WERI-Rb-1 (cell line): Measurements from ENCODE around the gene STXBP4.
A peak's percentile ranks its signal among the peaks of the same experiment; 100 is the strongest.

Source experiments
- DNase-seq: peaks from one replicate; pipeline ENCODE4 v3.0.0-alpha.2; 2020
- H3K27ac ChIP-seq: fragments of 250-450 bp; sonication (Bioruptor Pico); 2 replicates; pipeline ENCODE4 v1.5.1; 2020; ENCODE audit warnings: mild to moderate bottlenecking, moderate library complexity
- H3K27me3 ChIP-seq: fragments of 250-450 bp; sonication (Bioruptor Pico); 2 replicates; pipeline ENCODE4 v1.5.1; 2021; ENCODE audit warnings: mild to moderate bottlenecking, low read depth, moderate library complexity; ENCODE audit not compliant: insufficient read depth, severe bottlenecking
- H3K36me3 ChIP-seq: fragments of 250-450 bp; sonication (Bioruptor Pico); 2 replicates; pipeline ENCODE4 v1.5.1; 2020; ENCODE audit warnings: mild to moderate bottlenecking, moderate library complexity
- H3K4me3 ChIP-seq: 2 replicates; pipeline ENCODE4 v1.5.1; 2011; ENCODE audit warnings: low read depth, mild to moderate bottlenecking, control low read depth, low read length
- H3K9me3 ChIP-seq: fragments of 250-450 bp; sonication (Bioruptor Pico); 2 replicates; pipeline ENCODE4 v1.5.1; 2021; ENCODE audit warnings: mild to moderate bottlenecking, moderate library complexity; ENCODE audit not compliant: severe bottlenecking
- CTCF ChIP-seq: IDR thresholded peaks from 2 replicates; pipeline ENCODE4 v1.5.1; 2011; ENCODE audit warnings: low read depth, mild to moderate bottlenecking, control low read depth, inconsistent platforms, low read length

STXBP4 gene

GRCh38 chr17:54992797-54993639, 24.5 kb downstream of the STXBP4 start:
- no peak overlapping the region for H3K27ac ChIP-seq
- no peaks in the 10 kb centered on the region; the same call in 1 of the 2 replicates for H3K36me3 ChIP-seq
- H3K4me3 ChIP-seq, result no peak overlapping the region
- no peak for DNase-seq
- no peaks in the 10 kb centered on the region for H3K9me3 ChIP-seq
- peak; percentile 39; the same call in 1 of the 2 replicates for TF ChIP-seq CTCF
- H3K27me3 ChIP-seq, result no peaks in the 10 kb centered on the region

- Histone ChIP-seq H3K27me3 (no peaks in the 10 kb centered on the region), H3K9me3 (no peaks in the 10 kb centered on the region), H3K4me3 (no peak overlapping the region), H3K27ac (no peak overlapping the region), H3K36me3 (peaks cover 4% of the 10 kb centered on the region; the same call in 1 of the 2 replicates)
- TF ChIP-seq CTCF, result no peak
- no peak for DNase-seq
These were observed 27.9 kb downstream of the STXBP4 start for GRCh38 chr17:54996441-54996840.

GRCh38 chr17:55002458-55002857, 33.9 kb downstream of the STXBP4 start:
- Histone ChIP-seq H3K27me3 (no peaks in the 10 kb centered on the region), H3K27ac (no peak overlapping the region), H3K9me3 (no peaks in the 10 kb centered on the region), H3K4me3 (no peak overlapping the region), H3K36me3 (peaks cover 4% of the 10 kb centered on the region)
- no peak for DNase-seq
- TF ChIP-seq CTCF, result no peak

- no peak overlapping the region for H3K27ac ChIP-seq
- H3K36me3 ChIP-seq, result peaks cover 4% of the 10 kb centered on the region
- H3K27me3 ChIP-seq, result no peaks in the 10 kb centered on the region
- H3K9me3 ChIP-seq, result no peaks in the 10 kb centered on the region
- no peak for TF ChIP-seq CTCF
- no peak overlapping the region for H3K4me3 ChIP-seq
- no peak for DNase-seq
These were observed 35.9 kb downstream of the STXBP4 start for GRCh38 chr17:55004484-55004883.

- DNase-seq, result peak; percentile 30
- no peak overlapping the region for H3K4me3 ChIP-seq
- no peaks in the 10 kb centered on the region for H3K9me3 ChIP-seq
- H3K27ac ChIP-seq, result no peak overlapping the region
- peaks cover 4% of the 10 kb centered on the region for H3K36me3 ChIP-seq
- peak; percentile 48 for TF ChIP-seq CTCF
- no peaks in the 10 kb centered on the region for H3K27me3 ChIP-seq
These were observed 37.0 kb downstream of the STXBP4 start for GRCh38 chr17:55005520-55005919.

- H3K36me3 ChIP-seq, result no peaks in the 10 kb centered on the region
- DNase-seq, result no peak
- H3K27me3 ChIP-seq, result no peaks in the 10 kb centered on the region
- H3K9me3 ChIP-seq, result no peaks in the 10 kb centered on the region
- no peak overlapping the region for H3K27ac ChIP-seq
- H3K4me3 ChIP-seq, result no peak overlapping the region
- no peak for TF ChIP-seq CTCF
These were observed 55.1 kb downstream of the STXBP4 start for GRCh38 chr17:55023626-55024025.
